Measurements from ENCODE around the gene AP3B1. TPM values are rescaled to one million over a fixed set of nuclear protein-coding genes. Genes with fewer than 3 reads are reported as not detected.

The AP3B1 gene, protein sequence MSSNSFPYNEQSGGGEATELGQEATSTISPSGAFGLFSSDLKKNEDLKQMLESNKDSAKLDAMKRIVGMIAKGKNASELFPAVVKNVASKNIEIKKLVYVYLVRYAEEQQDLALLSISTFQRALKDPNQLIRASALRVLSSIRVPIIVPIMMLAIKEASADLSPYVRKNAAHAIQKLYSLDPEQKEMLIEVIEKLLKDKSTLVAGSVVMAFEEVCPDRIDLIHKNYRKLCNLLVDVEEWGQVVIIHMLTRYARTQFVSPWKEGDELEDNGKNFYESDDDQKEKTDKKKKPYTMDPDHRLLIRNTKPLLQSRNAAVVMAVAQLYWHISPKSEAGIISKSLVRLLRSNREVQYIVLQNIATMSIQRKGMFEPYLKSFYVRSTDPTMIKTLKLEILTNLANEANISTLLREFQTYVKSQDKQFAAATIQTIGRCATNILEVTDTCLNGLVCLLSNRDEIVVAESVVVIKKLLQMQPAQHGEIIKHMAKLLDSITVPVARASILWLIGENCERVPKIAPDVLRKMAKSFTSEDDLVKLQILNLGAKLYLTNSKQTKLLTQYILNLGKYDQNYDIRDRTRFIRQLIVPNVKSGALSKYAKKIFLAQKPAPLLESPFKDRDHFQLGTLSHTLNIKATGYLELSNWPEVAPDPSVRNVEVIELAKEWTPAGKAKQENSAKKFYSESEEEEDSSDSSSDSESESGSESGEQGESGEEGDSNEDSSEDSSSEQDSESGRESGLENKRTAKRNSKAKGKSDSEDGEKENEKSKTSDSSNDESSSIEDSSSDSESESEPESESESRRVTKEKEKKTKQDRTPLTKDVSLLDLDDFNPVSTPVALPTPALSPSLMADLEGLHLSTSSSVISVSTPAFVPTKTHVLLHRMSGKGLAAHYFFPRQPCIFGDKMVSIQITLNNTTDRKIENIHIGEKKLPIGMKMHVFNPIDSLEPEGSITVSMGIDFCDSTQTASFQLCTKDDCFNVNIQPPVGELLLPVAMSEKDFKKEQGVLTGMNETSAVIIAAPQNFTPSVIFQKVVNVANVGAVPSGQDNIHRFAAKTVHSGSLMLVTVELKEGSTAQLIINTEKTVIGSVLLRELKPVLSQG
- total RNA-seq = 83.7 and 99.3 TPM in 2 replicates

GRCh38 chr5:78294248-78295034 lies at the start of gene AP3B1:
TSS of gene AP3B1 (minus strand) at chr5:78294698. CDS start at chr5:78294579, 119 bp downstream.

Small RNA genes lying within 50 kb of the gene (small RNA-seq; reads per million reads assigned to genes)
- gene RF00019 (not detected), gene RNU6-183P (not detected)

Other genes starting within 250 kb of the AP3B1 start
- 73.4 and 77.7 TPM in 2 replicates for gene SCAMP1, start 65.9 kb upstream of the AP3B1 start, total RNA-seq

All from articular chondrocyte of knee joint (primary cell).